Heart left ventricle (tissue), 13 donors: Measurements from ENCODE around the gene COL28A1.

Experiments
- POLR2A ChIP-seq, 2 donors: fragments of 450-650 bp; IDR thresholded peaks; one replicate each; pipeline ENCODE4 v1.6.1; 2017; ENCODE audit warnings: antibody characterized with exemption in 2 of 2, mild to moderate bottlenecking in 2 of 2, moderate library complexity in 2 of 2
- TF ChIP-seq, protein P1 (sequence below), 12 donors: fragments of 200-600 bp; sonication (generic) in 4 of 12; IDR thresholded peaks; one replicate each; pipeline versions ENCODE4 v1.5.0 to v1.8.0; 2018 to 2022; ENCODE audit warnings: antibody characterized with exemption in 12 of 12, mild to moderate bottlenecking in 5 of 12
- donor health status: ischemic (EF 13 %, LVEDD 7.1; RV severe dilation, severe dysfunction).
- donor health status: DM: no; HTN: yes; CAD: no.
- donor health status: DM: no; HTN: no; CAD: no.
- donor health status: ischemic (EF 25% LVEDD 6.9; RV normal size, moderate dysfunction).
- donor health status: ischemic (EF 25% LVEDD 5.7; RV mildly dilated, moderate dysfunction).
- donor health status: ischemic (EF 35%, LVEDD 5.7; RV mildly dilated, moderate dysfunction).
- donor health status: nonischemic (EF 11% LVEDD 7.7; RV severe dilation, severe dysfunction).
- donor health status: DM: yes; HTN: yes; CAD: no.
- donor health status: PGD.
- donor health status: ischemic (EF 29% LVEDD 5.4; RV normal size, mild dysfunction).
- donor health status: nonischemic (EF 23%, LVEDD 6.1; RV moderate dilation, normal function).

DNA sequence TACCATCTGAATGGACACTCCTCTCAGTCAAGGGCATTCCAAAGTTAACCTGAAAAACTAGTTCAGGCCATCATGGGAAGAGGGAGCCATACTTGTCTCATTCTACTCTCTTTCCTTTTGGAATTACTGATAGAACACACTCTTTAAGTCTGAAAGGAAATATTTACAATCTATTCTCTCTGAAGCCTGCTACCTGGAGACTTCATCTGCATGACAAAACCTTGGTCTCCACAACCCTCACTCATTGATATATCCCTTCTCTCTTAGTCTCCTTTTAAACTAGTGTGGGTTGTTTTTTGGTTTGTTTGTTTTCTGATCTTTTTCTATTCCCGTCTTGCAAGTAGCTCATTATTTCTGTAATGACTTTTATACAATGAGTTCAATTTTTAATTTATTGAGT lies 183.8 kb downstream of the COL28A1 start:
- TF ChIP-seq, protein P1, sequence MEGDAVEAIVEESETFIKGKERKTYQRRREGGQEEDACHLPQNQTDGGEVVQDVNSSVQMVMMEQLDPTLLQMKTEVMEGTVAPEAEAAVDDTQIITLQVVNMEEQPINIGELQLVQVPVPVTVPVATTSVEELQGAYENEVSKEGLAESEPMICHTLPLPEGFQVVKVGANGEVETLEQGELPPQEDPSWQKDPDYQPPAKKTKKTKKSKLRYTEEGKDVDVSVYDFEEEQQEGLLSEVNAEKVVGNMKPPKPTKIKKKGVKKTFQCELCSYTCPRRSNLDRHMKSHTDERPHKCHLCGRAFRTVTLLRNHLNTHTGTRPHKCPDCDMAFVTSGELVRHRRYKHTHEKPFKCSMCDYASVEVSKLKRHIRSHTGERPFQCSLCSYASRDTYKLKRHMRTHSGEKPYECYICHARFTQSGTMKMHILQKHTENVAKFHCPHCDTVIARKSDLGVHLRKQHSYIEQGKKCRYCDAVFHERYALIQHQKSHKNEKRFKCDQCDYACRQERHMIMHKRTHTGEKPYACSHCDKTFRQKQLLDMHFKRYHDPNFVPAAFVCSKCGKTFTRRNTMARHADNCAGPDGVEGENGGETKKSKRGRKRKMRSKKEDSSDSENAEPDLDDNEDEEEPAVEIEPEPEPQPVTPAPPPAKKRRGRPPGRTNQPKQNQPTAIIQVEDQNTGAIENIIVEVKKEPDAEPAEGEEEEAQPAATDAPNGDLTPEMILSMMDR (IDR thresholded peaks at IDR 0.05), result no peak
- no peak for TF ChIP-seq POLR2A (IDR thresholded peaks at IDR 0.05)
